BJ (cell line): ENCODE data around the gene VAMP5. TPM values are rescaled to one million over a fixed set of nuclear protein-coding genes. Genes with fewer than 3 reads are reported as not detected.
"Not testable (repeated sequence)": the region's sequence is repeated elsewhere in the genome, so short reads cannot be mapped to it uniquely, and the experiment has no call there.

Source experiments
- CTCF ChIA-PET: fragments of 350-600 bp; formaldehyde crosslinking; extraction: SDS; loops from one replicate; lab custom pipeline; 2021; ENCODE audit warnings: antibody characterized with exemption, inconsistent platforms; lab: Yijun Ruan, JAX
- POLR2A ChIA-PET: fragments of 300-600 bp; sonication (Branson Sonifier 250); formaldehyde crosslinking; extraction: SDS; loops from one replicate; lab custom pipeline; 2021; ENCODE audit warnings: antibody characterized with exemption; lab: Charles Lee
- DNase-seq: peaks from one replicate; pipeline ENCODE4 v3.0.0-alpha.2; 2011; ENCODE audit warnings: low read depth
- H3K27me3 ChIP-seq: 2 replicates; pipeline ENCODE4 v1.6.0; 2011; ENCODE audit warnings: low read length; ENCODE audit not compliant: control insufficient read depth, insufficient read depth
- H3K36me3 ChIP-seq: 2 replicates; pipeline ENCODE4 v1.5.1; 2011; ENCODE audit warnings: low read length; ENCODE audit not compliant: control insufficient read depth, insufficient read depth
- H3K4me3 ChIP-seq: 2 replicates; pipeline ENCODE4 v1.5.1; 2011; ENCODE audit warnings: low read depth, mild to moderate bottlenecking, control low read depth, low read length
- polyA plus RNA-seq: library from polyadenylated mRNA; depleted of rRNA; stranded (reverse); fragments of >200 nt; gene quantifications from 2 replicates; pipeline ENCODE4 v1.2.3, GENCODE V29; 2011
- TF ChIP-seq, protein P1 (sequence below): IDR thresholded peaks from 2 replicates; pipeline ENCODE4 v1.5.1; 2011; ENCODE audit warnings: low read depth, mild to moderate bottlenecking, control low read depth, inconsistent platforms, low read length, moderate library complexity; ENCODE audit not compliant: insufficient read depth

The VAMP5 gene
- polyA plus RNA-seq, 1 experiment = 161 TPM

DNA sequence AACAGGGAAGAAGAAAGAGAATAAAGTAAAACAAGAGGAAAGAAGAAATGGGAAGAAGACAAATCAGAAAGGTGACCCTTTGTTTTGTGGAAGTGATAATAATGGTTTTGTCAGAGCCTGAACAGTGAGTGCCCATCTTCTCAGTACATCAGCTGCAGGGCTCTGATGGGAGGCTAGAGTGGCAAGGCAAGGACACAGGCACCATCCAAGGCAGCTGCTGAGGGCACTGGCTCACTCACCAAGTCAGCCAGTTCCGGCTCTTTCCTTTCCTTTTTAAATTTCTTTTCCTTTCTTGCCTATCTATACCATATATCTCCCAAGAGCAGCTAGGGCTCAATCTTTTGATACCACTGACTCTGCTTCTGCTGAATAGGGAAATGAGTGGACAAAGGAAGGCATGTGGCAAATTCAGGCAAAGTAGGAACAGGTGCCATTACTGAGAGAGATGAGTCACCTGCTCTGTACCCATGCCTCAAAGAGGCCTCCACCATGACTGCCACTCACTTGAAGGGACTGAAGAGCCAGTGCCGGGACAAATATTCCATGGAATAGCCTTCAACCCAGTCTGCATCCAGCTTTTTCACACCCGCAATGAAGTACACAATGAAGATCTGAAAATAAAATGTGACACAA lies 29.1 kb upstream of the VAMP5 start:
- Histone ChIP-seq H3K27me3 (no peaks in the 10 kb centered on the region), H3K4me3 (no peak overlapping the region), H3K36me3 (peaks cover 29% of the 10 kb centered on the region)
- TF ChIP-seq, protein P1, sequence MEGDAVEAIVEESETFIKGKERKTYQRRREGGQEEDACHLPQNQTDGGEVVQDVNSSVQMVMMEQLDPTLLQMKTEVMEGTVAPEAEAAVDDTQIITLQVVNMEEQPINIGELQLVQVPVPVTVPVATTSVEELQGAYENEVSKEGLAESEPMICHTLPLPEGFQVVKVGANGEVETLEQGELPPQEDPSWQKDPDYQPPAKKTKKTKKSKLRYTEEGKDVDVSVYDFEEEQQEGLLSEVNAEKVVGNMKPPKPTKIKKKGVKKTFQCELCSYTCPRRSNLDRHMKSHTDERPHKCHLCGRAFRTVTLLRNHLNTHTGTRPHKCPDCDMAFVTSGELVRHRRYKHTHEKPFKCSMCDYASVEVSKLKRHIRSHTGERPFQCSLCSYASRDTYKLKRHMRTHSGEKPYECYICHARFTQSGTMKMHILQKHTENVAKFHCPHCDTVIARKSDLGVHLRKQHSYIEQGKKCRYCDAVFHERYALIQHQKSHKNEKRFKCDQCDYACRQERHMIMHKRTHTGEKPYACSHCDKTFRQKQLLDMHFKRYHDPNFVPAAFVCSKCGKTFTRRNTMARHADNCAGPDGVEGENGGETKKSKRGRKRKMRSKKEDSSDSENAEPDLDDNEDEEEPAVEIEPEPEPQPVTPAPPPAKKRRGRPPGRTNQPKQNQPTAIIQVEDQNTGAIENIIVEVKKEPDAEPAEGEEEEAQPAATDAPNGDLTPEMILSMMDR = no peak
- ChIA-PET CTCF (interaction anchor here (1.0 to 19.5 kb wide), 3 partner anchors 128 to 488 kb away, joined by 3 to 460 read pairs (median 4); partner anchors contain the start of gene SH2D6), POLR2A (no interaction called here)
- no peak for DNase-seq

DNA sequence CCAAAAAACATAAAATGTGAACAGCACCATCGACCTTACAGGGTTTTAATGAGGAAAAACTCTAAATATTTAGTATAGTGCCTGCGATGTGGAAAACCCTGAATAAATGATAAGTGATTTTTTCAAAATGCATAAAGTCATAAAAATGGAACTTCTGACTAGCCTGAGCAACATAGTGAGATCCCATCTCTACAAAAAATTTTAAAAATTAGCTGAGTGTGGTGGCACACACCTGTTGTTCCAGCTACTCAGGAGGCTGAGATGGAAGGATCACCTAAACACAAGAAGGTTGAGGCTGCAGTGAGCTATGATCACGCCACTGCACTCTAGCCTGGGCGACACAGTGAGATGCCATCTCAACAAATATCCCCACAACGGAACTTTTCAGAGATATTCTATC lies 27.1 kb upstream of the VAMP5 start:
- CTCF ChIA-PET = interaction anchor here (0.7 to 2.0 kb wide), 5 partner anchors 26 to 257 kb away, joined by 3 to 15 read pairs (median 3); no protein-coding TSS in a partner anchor
- DNase-seq = no peak
- Histone ChIP-seq H3K36me3 (peaks cover 19% of the 10 kb centered on the region), H3K27me3 (no peaks in the 10 kb centered on the region), H3K4me3 (no peak overlapping the region)
- POLR2A ChIA-PET = no interaction called here
- TF ChIP-seq, protein P1 = no peak

DNA sequence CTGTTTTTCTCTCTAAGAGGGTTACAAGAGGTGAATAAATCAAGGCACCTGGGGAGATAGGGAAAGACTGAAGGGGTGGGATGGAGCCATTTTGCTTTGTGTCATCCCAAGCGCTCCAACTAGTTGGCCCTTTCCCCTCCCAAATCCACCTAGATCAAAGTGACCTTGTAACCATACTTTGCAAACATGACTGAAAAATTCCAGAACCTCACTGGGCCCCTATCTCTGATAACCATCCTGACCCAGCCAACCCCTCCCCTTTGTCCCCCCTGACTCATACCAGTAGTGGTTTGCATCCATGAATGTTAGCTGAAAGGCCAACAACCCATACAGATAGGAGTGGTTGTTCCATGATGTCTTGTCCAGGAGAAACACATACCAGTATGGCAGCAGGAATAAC lies 26.1 kb upstream of the VAMP5 start:
- Histone ChIP-seq H3K36me3 (peaks cover 12% of the 10 kb centered on the region), H3K4me3 (no peak overlapping the region), H3K27me3 (no peaks in the 10 kb centered on the region)
- ChIA-PET CTCF (interaction anchor here (1.5 to 5.2 kb wide), 3 partner anchors 8 to 138 kb away, joined by 3 to 37 read pairs (median 30); partner anchors contain the start of gene SH2D6), POLR2A (no interaction called here)
- DNase-seq = no peak
- TF ChIP-seq, protein P1 = no peak

DNA sequence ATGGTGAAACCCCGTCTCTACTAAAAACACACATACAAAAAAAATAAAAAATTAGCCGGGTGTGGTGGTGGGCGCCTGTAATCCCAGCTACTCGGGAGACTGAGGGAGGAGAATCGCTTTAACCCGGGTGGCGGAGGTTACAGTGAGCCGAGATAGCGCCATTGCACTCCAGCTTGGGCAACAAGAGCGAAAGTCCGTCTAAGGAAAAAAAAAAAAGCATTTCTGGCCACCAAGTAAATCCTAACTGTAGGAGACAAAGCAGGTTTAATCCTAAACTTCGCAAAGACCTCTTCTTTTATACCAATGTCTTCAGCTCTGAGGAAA lies 23.9 kb upstream of the VAMP5 start:
- POLR2A ChIA-PET, H3K36me3 ChIP-seq, DNase-seq, H3K27me3 ChIP-seq: not testable (repeated sequence)
- H3K4me3 ChIP-seq = peak overlapping the region; percentile 85
- CTCF ChIA-PET = interaction anchor here (0.6 to 5.2 kb wide), 6 partner anchors 9 to 140 kb away, joined by 3 to 37 read pairs (median 6); partner anchors contain the start of gene SH2D6

DNA sequence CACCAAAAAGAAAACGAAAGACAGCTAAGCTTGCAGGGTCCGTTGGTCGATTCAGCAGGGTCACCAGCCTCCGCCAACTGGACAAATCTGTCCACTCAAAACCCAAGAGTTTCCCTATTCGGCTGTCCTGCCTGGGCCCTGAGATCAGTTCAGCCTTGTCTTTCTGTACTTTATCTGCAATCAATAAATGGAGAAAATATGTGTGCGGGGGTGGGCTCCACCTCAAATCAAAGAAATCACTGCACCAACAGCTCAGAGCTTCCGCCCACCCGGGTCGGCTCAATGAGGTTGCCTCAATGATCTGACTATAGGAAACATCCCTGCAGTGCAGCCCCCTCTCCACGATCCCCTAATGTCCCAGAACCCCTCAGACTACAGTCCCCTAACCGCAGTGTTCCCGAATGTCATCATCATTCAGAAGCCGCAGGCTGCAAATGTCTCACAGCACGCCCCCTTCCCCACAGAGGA lies 23.4 kb upstream of the VAMP5 start:
- H3K4me3 ChIP-seq = peak overlapping the region; percentile 85
- ChIA-PET POLR2A (no interaction called here), CTCF (interaction anchor here (0.6 to 5.2 kb wide), 5 partner anchors 8 to 141 kb away, joined by 3 to 37 read pairs (median 6); partner anchors contain the start of gene SH2D6)
- no peaks in the 10 kb centered on the region for H3K27me3 ChIP-seq
- TF ChIP-seq, protein P1 = no peak
- DNase-seq = no peak
- peaks cover 5% of the 10 kb centered on the region for H3K36me3 ChIP-seq
